Iris pigment epithelial cell (primary cell): Measurements from ENCODE around the gene CREBBP.
"Not testable (repeated sequence)": the region's sequence is repeated elsewhere in the genome, so short reads cannot be mapped to it uniquely, and the experiment has no call there.

Source experiments
- DNase-seq: peaks from one replicate; pipeline ENCODE4 v3.0.0-alpha.2; 2011; ENCODE audit warnings: low read depth

The CREBBP gene

DNA sequence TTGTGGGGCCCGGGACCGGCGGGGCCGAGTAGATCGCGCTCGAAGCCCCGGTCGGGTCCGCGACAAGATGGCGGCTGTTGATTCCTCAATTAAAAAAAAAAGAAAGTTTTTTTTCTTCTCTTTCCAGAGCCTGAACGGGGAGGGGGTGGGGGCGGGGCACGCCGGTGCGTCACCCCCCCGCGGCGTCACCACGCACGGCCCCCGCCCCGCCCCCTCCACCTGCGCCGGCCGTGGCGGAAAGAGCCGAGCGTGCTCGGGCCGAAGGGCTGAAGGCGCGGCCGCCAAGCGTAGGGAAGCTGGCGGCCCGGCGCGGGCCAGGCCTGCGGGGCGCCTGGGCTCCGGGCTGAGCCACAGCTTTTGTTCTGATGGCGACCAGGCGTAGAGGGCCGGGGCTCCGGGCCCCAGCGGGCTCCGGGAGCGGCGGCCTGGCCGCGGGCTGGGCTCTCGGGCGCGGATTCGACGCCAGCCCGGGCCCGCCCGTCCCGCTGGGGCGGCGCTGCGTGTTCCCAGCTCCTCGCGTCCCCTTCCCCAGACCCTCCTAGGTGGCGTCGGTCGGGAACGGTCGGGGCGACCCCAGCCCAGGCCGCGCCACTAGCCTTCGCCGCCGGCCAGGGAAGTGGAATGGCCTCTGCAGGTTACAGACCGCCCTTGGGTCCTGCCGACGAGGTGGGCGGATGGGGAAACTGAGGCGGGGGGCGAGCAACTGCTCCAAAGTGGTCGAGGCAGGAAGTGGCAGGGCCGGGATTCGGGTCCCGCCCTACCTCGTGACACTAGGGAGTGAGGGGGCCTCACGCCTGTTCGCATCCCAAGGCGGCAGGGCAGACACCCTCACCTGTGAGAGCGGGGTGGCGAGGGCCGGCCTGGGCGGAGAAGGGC lies at the start of gene CREBBP:
TSS of gene CREBBP (minus strand) at position 91 of the 876 bp plus-strand sequence. CDS start 797 bp downstream, outside the sequence.
- peak; percentile 79 for DNase-seq

DNA sequence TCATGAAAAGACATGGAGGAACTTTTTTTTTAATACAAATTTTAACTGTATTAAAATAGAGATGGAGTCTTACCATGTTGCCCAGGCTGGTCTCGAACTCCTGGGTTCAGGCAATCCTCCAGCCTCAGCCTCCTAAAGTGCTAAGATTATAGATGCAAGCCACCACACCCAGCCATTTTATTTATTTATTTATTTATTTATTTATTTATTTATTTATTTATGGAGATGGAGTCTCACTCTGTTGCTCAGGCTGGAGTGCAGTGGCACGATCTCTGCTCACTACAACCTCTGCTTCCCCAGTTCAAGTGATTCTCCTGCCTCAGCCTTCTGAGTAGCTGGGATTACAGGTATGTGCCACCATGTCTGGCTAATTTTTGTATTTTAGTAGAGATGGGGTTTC lies 46.6 kb upstream of the CREBBP start:
- not testable (repeated sequence) for DNase-seq

GRCh38 chr16:3924763-3925162 lies 44.2 kb upstream of the CREBBP start:
- no peak for DNase-seq

GRCh38 chr16:3922241-3922640 lies 41.7 kb upstream of the CREBBP start:
- no peak for DNase-seq

GRCh38 chr16:3920206-3920605 lies 39.7 kb upstream of the CREBBP start:
- no peak for DNase-seq

- DNase-seq: no peak
Observed at GRCh38 chr16:3919413-3919812, 38.9 kb upstream of the CREBBP start.

- no peak for DNase-seq
Observed at GRCh38 chr16:3915426-3916260, 35.1 kb upstream of the CREBBP start.

- no peak for DNase-seq
Observed at GRCh38 chr16:3912897-3913296, 32.4 kb upstream of the CREBBP start.

DNA sequence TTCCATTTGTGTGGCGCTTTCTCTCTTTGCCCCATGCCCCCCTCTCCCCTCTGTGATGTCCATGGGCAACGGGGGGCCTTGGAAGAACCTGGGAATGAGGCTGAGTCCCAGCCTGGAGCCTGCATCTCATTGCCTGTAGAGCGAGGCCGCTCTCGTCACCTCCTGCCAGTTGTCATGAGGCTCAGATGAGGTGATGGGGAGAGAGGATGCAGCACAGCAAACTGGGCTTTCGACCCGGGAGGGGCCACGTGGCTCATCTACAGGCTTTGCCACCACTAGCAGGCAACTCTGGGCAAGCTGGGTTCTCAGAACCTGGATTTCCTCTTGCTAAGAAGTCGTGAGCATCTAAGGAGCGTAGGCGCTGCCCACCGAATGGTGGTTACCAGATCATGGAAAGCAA lies 31.9 kb upstream of the CREBBP start:
- no peak for DNase-seq

DNA sequence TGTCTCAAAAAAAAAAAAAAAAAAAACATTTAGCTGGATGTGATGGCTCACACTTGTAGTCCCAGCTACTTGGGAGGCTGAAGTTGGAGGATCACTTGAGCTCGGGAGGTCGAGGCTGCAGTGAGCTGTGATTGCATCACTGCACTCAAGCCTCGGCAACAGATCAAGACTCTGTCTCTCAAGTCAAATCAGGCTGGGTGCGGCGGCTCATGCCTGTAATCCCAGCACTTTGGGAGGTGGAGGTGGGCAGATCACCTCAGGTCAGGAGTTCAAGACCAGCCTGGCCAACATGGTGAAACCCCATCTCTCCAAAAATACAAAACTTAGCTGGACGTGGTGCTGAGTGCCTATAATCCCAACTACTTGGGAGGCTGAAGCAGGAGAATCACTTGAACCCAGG lies 31.2 kb upstream of the CREBBP start:
- not testable (repeated sequence) for DNase-seq

- DNase-seq: no peak
Observed at GRCh38 chr16:3909791-3910583, 29.5 kb upstream of the CREBBP start.

GRCh38 chr16:3908951-3909437 lies 28.5 kb upstream of the CREBBP start:
- DNase-seq: no peak

DNA sequence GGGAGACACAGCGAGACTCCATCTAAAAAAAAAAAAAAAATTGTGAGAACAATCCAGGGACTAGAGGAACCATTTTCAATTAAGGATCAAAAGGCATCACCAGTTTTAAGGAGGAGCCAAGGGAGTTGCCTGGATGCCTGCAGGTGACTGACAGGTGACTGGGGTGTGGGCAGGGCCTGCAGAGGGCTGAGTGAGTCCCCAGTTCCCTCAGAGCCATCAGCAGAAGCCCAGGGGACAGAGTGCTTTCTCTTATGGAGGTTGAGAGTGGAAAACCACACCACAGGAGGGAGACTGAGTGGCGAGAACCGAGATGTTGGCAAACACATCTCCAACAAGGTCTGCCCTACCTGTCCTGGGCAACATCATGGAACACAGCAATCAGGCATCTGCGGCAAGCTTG lies 27.1 kb upstream of the CREBBP start:
- DNase-seq: no peak

GRCh38 chr16:3906363-3906762 lies 25.9 kb upstream of the CREBBP start:
- DNase-seq: no peak

DNA sequence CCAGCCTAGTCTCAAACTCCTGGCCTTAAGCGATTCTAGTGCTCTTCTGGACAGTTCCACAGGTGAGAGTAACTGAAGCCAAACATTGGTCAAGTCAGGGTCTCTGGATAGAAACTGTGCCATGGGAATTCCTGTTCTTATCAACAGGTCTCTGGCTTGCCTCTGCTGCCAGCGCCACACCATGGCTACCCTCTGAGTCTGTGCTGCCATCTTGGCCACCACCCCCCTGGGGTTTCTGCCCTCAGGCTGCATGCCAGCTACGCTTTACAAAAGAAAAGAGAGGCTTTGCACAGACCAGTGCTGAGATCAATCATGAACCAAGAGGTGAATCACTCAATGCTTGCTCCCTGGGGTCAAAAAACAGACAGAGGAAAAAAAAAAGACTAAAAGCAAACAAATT lies 24.4 kb upstream of the CREBBP start:
- DNase-seq: no peak

GRCh38 chr16:3890091-3890490 lies 9.6 kb upstream of the CREBBP start:
- DNase-seq: no peak

GRCh38 chr16:3889059-3889458 lies 8.5 kb upstream of the CREBBP start:
- DNase-seq: no peak

DNA sequence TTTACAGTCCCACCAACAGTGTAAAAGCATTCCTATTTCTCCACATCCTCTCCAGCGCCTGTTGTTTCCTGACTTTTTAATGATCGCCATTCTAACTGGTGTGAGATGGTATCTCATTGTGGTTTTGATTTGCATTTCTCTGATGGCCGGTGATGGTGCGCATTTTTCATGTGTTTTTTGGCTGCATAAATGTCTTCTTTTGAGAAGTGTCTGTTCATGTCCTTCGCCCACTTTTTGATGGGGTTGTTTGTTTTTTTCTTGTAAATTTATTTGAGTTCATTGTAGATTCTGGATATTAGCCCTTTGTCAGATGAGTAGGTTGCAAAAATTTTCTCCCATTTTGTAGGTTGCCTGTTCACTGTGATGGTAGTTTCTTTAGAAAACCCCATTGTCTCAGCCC lies 5.5 kb upstream of the CREBBP start:
- not testable (repeated sequence) for DNase-seq

DNA sequence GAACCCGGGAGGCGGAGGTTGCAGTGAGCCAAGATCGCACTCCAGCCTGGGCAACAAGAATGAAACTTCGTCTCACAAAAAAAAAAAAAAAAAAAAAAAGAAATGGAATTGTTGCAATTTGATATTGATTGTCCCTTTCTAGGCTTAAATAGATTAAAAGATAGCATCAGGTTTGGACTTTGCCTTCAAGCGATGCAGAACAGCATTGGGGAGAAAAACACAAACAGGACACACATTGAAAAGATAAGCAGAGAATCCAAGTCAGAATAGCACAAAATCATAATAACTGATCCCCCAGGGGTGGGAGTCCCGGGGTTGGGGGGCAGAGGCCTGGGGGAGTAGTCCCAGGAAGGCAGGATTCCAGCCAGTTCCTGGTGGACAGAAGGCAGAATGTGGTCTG lies 3.9 kb upstream of the CREBBP start:
- DNase-seq: no peak

DNA sequence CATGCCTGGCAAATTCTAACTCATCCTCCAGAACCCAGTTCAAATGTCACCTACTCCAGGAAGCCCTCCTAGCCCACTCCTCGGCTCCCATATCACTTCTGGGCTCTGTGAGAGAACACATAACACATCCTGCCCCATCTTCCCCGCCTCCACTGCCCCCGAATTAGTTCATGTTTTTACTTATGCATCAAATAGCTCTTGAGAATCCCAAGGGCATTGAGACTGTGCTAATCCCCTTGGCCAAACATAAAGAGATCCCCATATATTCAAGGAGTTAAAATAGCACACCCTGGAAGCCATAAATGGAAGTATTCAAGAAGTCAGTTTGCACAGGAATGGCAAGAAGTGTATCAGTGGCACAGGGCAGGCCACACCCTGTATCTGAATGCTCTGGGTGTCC lies 2.0 kb upstream of the CREBBP start:
- DNase-seq: no peak

GRCh38 chr16:3881499-3881990 lies 1.0 kb upstream of the CREBBP start:
- no peak for DNase-seq
